BLaER1 (cell line): ENCODE data around the gene ARAP1.
A peak's percentile ranks its signal among the peaks of the same experiment; 100 is the strongest.

ENCODE experiments used
- H3K27ac ChIP-seq: shearing (Covaris generic); formaldehyde crosslinking; 2 replicates; pipeline ENCODE4 v1.8.1; 2022
- H3K27me3 ChIP-seq: shearing (Covaris generic); formaldehyde crosslinking; 2 replicates; pipeline ENCODE4 v1.8.1; 2022
- H3K36me3 ChIP-seq: shearing (Covaris generic); formaldehyde crosslinking; 2 replicates; pipeline ENCODE4 v1.8.1; 2022
- H3K4me1 ChIP-seq: shearing (Covaris generic); formaldehyde crosslinking; 2 replicates; pipeline ENCODE4 v1.8.1; 2022
- H3K4me2 ChIP-seq: shearing (Covaris generic); formaldehyde crosslinking; 2 replicates; pipeline ENCODE4 v1.8.1; 2022
- H3K4me3 ChIP-seq: shearing (Covaris generic); formaldehyde crosslinking; 2 replicates; pipeline ENCODE4 v1.8.1; 2022
- H3K9ac ChIP-seq: shearing (Covaris generic); formaldehyde crosslinking; 2 replicates; pipeline ENCODE4 v1.8.1; 2022
- H3K9me3 ChIP-seq: shearing (Covaris generic); formaldehyde crosslinking; 2 replicates; pipeline ENCODE4 v1.8.1; 2022
- H4K20me1 ChIP-seq: shearing (Covaris generic); formaldehyde crosslinking; 2 replicates; pipeline ENCODE4 v1.8.1; 2022
- Cebpa-rat ChIP-seq: shearing (Covaris generic); IDR thresholded peaks from 2 replicates; pipeline ENCODE4 v1.8.1; 2022

The ARAP1 gene

DNA sequence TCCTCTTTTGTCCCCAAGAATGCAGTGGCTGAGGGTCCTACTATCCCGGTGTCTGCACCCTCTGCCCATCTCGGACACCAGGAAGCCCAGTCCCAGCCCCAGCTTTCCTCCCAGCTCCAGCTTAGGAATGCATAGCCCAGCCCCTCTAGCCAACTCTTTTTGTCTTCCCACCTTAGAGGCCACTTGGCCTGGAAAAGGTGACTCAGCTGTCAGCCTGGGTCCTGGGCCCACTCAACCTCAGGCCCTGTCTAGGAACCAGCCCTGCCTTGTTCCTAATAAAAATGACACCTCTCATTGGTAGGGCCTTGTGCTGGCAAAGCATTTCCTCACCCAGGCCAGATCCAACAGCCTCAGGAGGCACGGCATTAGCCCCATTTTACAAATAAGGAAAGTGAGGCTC lies 106.2 kb downstream of the ARAP1 start:
- Histone ChIP-seq H3K4me1 (no peaks in the 10 kb centered on the region), H3K4me3 (no peak overlapping the region), H3K9me3 (no peaks in the 10 kb centered on the region), H3K9ac (no peak overlapping the region), H3K27ac (no peak overlapping the region), H4K20me1 (0 out of 2 replicates have a peak, but pooled peaks cover 10% of the 10 kb centered on the region), H3K36me3 (no peaks in the 10 kb centered on the region), H3K4me2 (no peak overlapping the region), H3K27me3 (peaks cover 23% of the 10 kb centered on the region)
- no peak for TF ChIP-seq Cebpa-rat

DNA sequence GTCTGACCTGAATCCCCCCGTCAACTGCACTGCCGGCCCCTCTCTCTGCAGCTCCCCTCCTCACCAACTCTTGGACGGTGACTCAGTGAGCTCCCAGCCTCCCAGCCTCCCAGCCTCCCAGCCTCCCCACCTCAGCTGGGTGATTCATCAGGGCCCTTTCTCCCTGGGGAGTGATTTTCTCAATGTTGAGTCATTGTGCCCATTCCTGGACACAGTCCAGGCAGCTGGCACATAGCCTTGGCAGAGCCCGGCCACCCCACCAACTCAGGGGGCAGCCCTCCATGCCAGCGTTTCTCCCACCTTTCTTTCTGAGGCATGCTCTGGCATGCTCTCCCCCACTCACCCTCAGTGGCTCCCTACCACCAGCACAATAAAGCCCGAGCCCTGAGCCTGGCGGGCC lies 108.7 kb downstream of the ARAP1 start:
- TF ChIP-seq Cebpa-rat, result no peak
- H3K9ac ChIP-seq, result peak overlapping the region; percentile 66; the same call in 1 of the 2 replicates
- peaks cover 39% of the 10 kb centered on the region for H3K27me3 ChIP-seq
- H3K4me3 ChIP-seq, result peak overlapping the region; percentile 62
- no peak overlapping the region for H3K27ac ChIP-seq
- no peaks in the 10 kb centered on the region for H3K9me3 ChIP-seq
- 0 out of 2 replicates have a peak, but pooled peaks cover 15% of the 10 kb centered on the region for H4K20me1 ChIP-seq
- H3K36me3 ChIP-seq, result no peaks in the 10 kb centered on the region
- peak overlapping the region; percentile 91 for H3K4me2 ChIP-seq
- H3K4me1 ChIP-seq, result no peaks in the 10 kb centered on the region

DNA sequence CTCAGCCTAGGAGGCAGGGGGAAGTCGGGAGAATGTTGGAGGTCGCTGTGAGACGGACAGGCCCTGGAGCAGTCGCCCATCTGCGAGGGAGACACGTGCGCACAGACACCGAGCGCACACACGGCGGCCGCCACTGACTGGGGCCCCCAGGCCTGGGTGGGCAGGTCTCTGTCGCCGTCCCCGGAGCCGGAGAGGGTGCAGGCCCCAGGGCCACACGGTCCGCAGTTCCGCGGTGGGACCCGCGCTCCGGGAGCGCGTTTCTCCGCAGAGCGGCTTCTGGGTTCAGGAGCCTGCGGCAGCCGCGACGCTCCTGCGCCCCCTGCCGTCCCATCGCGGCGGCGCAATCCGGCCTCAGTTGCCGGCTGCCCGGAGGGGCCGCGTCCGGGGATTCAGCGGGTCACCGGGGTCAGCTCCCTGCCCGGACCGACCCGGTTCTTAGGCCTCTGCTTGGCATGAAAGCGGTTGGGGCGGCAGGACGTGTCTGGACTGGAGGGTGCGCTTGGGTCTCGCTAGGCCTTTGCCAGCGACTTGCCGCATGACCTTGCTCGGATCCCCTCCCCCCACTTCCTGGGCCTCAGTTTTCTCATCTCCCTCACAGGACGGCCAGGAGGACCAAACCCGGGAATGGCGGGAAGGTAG lies 109.2 kb downstream of the ARAP1 start:
- Histone ChIP-seq H3K27ac (no peak overlapping the region), H3K4me1 (no peaks in the 10 kb centered on the region), H3K9me3 (no peaks in the 10 kb centered on the region), H3K27me3 (peaks cover 39% of the 10 kb centered on the region), H4K20me1 (0 out of 2 replicates have a peak, but pooled peaks cover 15% of the 10 kb centered on the region), H3K4me2 (peak overlapping the region; percentile 91), H3K36me3 (no peaks in the 10 kb centered on the region), H3K4me3 (peak overlapping the region; percentile 62), H3K9ac (peak overlapping the region; percentile 66; the same call in 1 of the 2 replicates)
- no peak for TF ChIP-seq Cebpa-rat

DNA sequence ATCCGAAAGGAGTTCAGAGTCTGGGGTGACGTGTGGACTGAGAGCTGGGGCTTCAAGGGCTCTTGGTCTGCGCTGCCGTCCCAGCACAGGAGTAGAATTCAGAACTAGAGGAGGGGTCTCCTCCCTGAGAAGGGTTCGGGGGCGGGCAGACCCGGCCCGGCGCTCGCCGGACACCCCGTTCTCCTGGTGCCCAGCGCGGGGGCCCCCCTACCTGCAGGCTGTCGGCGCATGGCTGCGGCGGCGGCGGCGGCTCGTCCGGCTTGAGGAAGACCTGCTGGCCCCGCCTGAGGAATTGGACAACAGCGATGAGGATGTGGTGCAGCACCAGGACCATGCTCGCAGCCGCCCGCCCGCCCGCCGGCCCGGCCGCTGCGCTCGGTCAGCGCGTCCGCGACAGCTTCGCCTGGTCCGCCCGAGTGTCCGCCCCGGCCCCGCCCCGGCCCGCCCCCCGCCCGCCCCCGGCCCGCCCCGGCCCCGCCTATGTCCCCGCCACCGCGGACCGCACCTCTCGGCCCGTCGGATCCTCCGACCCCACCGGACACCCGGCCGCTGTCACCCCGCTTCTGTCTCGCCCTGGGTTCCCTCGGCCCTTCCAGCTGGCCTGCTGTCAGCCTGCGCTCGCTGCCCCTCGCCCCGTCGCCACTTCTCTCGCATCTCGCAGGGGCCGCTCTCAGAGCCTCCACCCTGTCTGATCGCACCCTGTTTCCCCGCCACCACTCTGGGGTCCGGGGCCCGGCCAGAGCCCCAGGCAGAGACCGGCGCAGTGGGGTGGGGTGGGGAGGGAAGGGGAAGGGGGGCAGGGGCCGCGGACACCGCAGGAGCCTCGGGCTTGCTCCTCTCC lies 109.9 kb downstream of the ARAP1 start:
- Histone ChIP-seq H3K36me3 (no peaks in the 10 kb centered on the region), H3K27ac (no peak overlapping the region), H3K9me3 (no peaks in the 10 kb centered on the region), H3K9ac (peak overlapping the region; percentile 66; the same call in 1 of the 2 replicates), H4K20me1 (0 out of 2 replicates have a peak, but pooled peaks cover 15% of the 10 kb centered on the region), H3K27me3 (peaks cover 39% of the 10 kb centered on the region), H3K4me2 (peak overlapping the region; percentile 91), H3K4me3 (peak overlapping the region; percentile 62), H3K4me1 (no peaks in the 10 kb centered on the region)
- TF ChIP-seq Cebpa-rat, result no peak

DNA sequence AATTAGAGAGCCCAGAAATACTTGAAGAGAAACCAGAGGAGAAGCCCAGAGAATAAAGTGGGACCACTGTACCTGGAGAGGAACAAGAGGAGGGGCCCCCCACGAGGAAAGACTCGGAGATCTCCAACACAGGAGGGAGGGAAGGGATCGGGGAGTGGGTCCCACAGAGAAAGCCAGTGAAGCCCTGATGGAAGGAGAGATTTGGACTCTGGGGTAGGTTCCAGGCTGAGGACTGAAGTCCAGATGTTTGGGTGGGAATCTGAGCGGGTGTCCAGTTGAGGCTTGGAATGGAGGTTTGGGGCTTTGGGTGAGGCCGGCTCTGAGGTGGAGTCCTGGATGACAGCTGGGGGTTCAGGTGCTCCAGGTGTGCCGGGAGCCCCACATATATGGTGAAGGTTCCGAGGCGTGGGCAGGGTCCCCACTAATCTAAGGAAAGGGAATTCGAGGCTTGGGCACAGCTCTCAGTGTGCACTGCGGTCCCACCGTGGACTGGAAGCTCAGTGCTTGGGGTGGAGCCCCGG lies 110.6 kb downstream of the ARAP1 start:
- H3K4me3 ChIP-seq, result peak overlapping the region; percentile 62; the same call in 1 of the 2 replicates
- no peaks in the 10 kb centered on the region for H3K36me3 ChIP-seq
- no peak overlapping the region for H3K4me2 ChIP-seq
- 0 out of 2 replicates have a peak, but pooled peaks cover 15% of the 10 kb centered on the region for H4K20me1 ChIP-seq
- H3K9me3 ChIP-seq, result no peaks in the 10 kb centered on the region
- H3K27me3 ChIP-seq, result peaks cover 42% of the 10 kb centered on the region
- no peak overlapping the region for H3K27ac ChIP-seq
- peaks cover 2% of the 10 kb centered on the region; the same call in 1 of the 2 replicates for H3K4me1 ChIP-seq
- H3K9ac ChIP-seq, result no peak overlapping the region
- TF ChIP-seq Cebpa-rat, result no peak

DNA sequence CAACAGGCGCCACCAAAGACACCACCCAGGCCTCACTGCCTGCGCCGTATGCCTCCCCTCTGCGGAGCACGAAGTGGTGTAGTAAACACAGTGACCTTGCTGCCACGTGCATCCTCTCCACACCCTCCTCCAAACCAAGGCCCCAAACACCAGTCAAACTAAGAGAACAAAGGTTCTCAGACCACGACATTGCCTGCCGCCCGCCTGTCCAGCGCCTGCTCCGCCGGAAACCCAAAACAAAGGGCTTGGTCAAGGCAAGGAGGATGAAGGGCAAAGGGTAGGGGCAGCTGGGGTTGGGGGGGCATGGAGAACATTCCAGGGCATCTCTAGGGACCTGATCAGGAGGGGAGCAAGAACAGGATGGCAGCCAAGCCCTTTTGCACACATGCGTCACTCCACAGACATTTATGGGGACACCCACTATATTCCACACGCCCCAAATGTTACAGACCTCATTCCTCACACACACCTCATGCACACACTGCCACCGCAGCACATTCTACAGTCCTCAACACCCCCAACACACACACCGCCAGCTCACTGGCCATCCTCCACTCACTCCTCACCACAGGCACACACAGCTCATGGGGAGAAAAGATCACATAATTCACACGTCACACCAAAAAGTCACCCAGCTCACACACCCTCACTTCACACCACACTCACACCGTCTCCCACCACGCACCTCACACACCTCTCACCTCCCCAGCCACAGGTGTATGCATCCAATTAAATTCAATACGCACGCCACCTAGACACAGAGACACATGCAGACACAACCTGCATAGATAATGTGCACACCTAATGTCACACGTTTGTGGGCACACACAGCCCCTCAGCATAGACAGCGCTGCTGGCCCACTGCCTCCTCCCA lies 112.5 kb downstream of the ARAP1 start:
- no peak overlapping the region for H3K4me2 ChIP-seq
- peaks cover 56% of the 10 kb centered on the region for H3K27me3 ChIP-seq
- H3K27ac ChIP-seq, result no peak overlapping the region
- no peaks in the 10 kb centered on the region for H3K9me3 ChIP-seq
- 0 out of 2 replicates have a peak, but pooled peaks cover 15% of the 10 kb centered on the region for H4K20me1 ChIP-seq
- H3K4me3 ChIP-seq, result no peak overlapping the region
- H3K9ac ChIP-seq, result no peak overlapping the region
- no peaks in the 10 kb centered on the region for H3K36me3 ChIP-seq
- H3K4me1 ChIP-seq, result peaks cover 14% of the 10 kb centered on the region
- TF ChIP-seq Cebpa-rat, result no peak

DNA sequence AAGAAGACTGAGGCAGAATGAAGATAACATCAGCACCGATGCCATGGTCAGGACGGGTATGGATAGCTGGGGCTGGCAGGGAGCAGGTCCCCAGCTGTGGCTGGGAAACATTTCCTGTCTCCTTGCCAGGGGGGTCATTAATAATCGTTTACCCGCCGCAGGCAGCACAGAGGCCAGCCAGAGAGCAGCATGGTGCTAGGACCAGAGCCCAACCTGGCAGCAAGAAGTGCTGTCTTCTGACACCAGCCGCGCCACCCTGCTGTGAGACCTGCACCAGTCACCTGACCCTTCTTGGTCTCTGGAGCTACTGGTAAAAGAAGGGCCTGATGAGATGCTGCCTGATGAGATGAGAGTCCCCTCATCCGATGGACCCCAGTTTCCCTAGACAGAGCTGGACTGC lies 114.3 kb downstream of the ARAP1 start:
- Histone ChIP-seq H3K4me3 (no peak overlapping the region), H3K27ac (no peak overlapping the region), H3K4me1 (peaks cover 14% of the 10 kb centered on the region), H3K36me3 (no peaks in the 10 kb centered on the region), H3K4me2 (no peak overlapping the region), H4K20me1 (peaks cover 15% of the 10 kb centered on the region; the same call in 1 of the 2 replicates), H3K9ac (no peak overlapping the region), H3K27me3 (peaks cover 55% of the 10 kb centered on the region), H3K9me3 (no peaks in the 10 kb centered on the region)
- TF ChIP-seq Cebpa-rat, result no peak

DNA sequence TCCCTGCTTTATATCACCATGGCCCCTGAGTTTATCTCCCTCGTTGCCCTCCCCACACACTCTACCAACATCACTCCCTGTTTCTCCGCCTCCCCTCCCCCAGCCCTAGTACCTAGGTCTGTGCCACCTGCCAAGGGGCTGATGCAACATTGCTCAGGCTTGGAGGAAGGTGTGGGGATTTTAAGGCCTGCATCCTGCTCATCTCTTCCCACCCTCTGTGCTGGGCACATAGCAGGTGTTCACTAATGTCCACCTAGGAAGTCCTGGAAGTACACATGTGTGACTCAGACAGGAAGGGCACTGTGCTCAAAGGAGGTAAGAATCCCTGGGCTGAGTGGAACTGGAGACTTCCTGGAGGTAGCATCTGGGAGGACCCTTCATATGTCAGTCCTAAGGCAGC lies 115.0 kb downstream of the ARAP1 start:
- H3K4me3 ChIP-seq, result no peak overlapping the region
- peaks cover 14% of the 10 kb centered on the region for H3K4me1 ChIP-seq
- TF ChIP-seq Cebpa-rat, result no peak
- H3K4me2 ChIP-seq, result no peak overlapping the region
- no peaks in the 10 kb centered on the region for H3K36me3 ChIP-seq
- peaks cover 48% of the 10 kb centered on the region for H3K27me3 ChIP-seq
- no peaks in the 10 kb centered on the region for H3K9me3 ChIP-seq
- H3K27ac ChIP-seq, result no peak overlapping the region
- H3K9ac ChIP-seq, result no peak overlapping the region
- H4K20me1 ChIP-seq, result peaks cover 15% of the 10 kb centered on the region; the same call in 1 of the 2 replicates

DNA sequence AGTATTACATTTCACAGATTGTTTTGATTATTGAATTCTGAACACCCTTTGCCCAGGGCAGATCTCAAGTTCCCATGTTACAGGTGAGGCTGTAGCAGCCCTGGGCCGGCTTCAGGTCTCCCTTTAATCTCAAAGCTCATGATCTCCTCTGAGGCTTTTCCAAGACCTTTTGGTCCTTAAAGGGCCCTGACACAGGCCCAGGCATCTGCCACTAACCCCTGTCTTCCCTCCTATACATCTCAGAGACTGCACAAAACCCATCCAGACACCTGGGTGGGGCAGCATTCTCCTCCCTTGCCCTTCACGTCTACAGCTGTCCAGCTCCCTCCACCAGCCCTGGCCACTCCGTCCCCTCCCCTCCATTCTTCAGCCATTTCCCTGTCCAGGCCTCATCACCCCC lies 115.8 kb downstream of the ARAP1 start:
- Histone ChIP-seq H3K27ac (no peak overlapping the region), H3K27me3 (peaks cover 40% of the 10 kb centered on the region), H3K4me1 (peaks cover 14% of the 10 kb centered on the region), H3K9ac (no peak overlapping the region), H3K9me3 (no peaks in the 10 kb centered on the region), H3K4me2 (peak overlapping the region; percentile 47), H3K36me3 (no peaks in the 10 kb centered on the region), H4K20me1 (peaks cover 8% of the 10 kb centered on the region; the same call in 1 of the 2 replicates), H3K4me3 (no peak overlapping the region)
- no peak for TF ChIP-seq Cebpa-rat
